ENCODE measurements around the gene NCF4. TPM values are rescaled to one million over a fixed set of nuclear protein-coding genes. Genes with fewer than 3 reads are reported as not detected.

NCF4 gene
- total RNA-seq, 1 donor, result 108 TPM

DNA sequence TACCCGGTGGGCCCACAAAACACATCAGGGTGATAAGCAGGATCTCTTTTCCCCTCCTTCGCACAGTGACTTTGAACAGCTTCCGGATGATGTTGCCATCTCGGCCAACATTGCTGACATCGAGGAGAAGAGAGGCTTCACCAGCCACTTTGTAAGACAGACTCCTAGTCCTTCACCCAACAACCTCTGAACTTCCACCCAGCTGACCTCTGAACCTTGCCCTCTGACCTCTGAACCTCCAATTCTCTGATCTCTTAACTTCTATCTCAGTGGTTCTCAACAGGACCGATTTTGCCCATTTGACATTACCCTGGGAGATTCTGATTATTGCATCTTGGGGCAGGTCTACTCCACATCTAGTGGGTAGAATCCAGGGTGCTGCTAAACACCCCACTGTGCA, 3.2 kb downstream of the NCF4 start:
- no peak for DNase-seq (ENCODE audit: low read depth in 2 of 3, low spot score in 2 of 3)

- no peak for DNase-seq (ENCODE audit: low read depth in 2 of 3, low spot score in 2 of 3)
These were observed 3.8 kb downstream of the NCF4 start for GRCh38 chr22:36864454-36865215.

- DNase-seq (ENCODE audit: low read depth in 2 of 3, low spot score in 2 of 3), result no peak
These were observed 4.5 kb downstream of the NCF4 start for GRCh38 chr22:36865346-36865745.

DNA sequence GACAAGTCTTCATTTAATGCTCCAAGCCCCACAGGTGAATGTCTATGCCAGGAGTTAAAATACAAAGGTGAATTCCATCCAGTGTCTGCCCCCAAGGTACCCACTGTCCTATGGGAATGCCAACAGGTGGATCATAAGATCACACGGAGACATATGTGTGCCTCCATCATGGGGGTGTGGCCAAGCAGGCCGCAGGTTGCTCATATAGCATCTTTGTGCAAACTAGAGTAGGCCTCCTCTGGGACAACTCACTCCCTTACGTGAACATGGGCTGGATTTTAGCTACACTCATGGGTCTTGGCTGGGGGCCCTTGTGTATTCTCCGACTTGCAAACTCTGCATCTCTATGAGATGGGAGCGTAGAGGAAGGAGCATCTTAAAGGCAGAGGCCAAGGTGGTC, 6.9 kb downstream of the NCF4 start:
- DNase-seq (ENCODE audit: low read depth in 2 of 3, low spot score in 2 of 3), result no peak

GRCh38 chr22:36868546-36869181, 7.9 kb downstream of the NCF4 start:
- DNase-seq (ENCODE audit: low read depth in 2 of 3, low spot score in 2 of 3), result no peak

GRCh38 chr22:36870250-36870649, 9.4 kb downstream of the NCF4 start:
- DNase-seq (ENCODE audit: low read depth in 2 of 3, low spot score in 2 of 3), result no peak

DNA sequence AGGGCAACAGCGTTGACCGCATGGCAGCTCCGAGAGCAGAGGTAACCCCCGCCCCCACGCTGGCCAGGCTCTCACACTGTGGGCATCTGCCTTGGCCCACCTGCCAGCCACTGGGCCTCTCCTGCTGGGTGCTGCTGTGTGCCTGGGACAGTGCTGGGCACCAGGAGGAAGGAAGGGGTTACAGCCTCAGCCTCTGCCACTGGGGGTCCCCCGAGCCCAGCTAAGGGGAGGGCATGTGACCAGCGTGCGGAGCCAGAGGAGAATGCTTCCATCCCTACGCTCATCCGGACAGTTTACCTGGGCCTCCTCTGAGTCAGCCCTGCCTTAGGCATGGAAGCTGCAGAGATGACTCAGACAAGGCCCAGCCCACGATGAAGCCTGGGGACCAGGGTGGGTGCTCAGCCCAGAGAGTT, 10.9 kb downstream of the NCF4 start:
- DNase-seq (ENCODE audit: low read depth in 2 of 3, low spot score in 2 of 3), result no peak

GRCh38 chr22:36872084-36872483, 11.3 kb downstream of the NCF4 start:
- DNase-seq (ENCODE audit: low read depth in 2 of 3, low spot score in 2 of 3), result no peak

DNA sequence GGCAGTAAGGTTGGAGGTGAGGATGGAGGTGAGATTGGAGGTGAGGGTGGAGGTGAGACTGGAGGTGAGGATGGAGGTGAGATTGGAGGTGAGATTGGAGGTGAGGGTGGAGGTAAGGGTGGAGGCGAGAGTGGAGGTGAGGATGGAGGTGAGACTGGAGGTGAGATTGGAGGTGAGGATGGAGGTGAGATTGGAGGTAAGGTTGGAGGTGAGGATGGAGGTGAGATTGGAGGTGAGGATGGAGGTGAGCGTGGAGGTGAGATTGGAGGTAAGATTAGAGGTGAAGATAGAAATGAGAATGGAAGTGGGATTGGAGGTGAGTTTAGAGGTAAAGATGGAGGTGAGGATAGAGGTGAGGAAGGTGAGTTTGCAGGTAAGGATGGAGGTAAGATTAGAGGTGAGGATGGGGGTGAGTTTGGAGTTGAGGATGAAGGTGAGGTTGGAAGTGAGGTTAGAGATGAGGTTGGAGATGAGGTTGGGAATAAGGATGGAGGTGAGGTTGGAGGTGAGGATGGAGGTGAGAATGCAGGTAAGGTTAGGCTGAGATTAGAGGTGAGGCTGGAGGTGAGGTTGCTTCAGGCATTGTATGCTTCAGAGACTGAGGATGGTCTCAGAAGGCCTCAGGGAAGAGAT, 12.2 kb downstream of the NCF4 start:
- no peak for DNase-seq (ENCODE audit: low read depth in 2 of 3, low spot score in 2 of 3)

DNA sequence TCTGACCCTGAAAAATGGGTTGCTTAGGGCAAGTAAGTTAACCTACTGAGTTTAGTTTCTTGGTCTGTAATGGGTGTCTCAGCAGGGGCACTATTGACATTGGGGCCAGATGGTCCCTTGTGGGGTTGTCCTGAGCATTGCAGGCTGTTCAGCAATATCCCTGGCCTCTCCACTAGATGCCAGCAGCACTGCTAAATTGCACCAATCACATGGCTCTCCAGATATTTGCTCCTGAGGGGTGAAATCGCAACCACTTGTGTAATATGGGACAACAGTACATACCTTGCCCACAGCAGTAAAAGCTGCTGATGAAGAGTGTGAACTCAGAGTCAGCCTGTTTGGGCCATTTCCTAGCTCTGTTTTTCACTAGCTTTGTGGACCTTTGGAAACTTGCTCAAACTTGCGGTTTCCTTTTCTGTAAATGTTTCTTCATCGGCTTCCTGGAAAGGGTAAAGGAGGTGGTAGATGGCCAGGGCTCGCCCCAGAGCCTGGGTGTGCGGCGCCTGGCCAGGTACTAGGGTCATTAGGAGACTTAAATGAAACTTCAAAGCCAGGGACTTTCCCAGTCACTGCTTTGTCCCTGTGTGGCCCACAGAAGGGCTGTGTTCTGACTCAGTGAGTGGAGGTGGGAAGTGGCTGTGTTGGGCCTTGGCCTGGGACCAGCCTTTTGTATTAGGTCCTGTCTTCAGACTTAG, 13.0 kb downstream of the NCF4 start:
- DNase-seq (ENCODE audit: low read depth in 2 of 3, low spot score in 2 of 3), result peak in 2 of 3 donors; percentile 70 to 74

DNA sequence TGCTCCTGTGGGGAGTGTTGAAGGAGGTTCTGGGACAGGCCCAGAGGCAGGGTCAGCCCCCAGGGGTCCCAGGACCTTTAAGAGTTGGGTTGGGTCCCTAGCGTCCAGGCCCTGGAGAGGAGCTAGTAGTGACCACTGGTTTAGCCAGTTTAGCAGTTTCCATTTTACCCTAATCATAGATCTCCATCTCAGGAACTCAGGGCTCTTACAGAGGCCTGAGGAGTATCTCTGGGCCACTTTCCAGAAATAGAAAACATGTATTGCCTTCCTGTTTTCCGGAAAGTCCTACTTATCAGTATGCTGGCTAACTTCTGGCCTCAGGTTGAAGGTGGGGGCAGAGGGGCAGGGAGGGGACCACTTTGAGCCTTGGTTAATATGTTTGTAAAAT, 13.5 kb downstream of the NCF4 start:
- DNase-seq (ENCODE audit: low read depth in 2 of 3, low spot score in 2 of 3), result no peak

GRCh38 chr22:36874736-36875135, 13.9 kb downstream of the NCF4 start:
- no peak for DNase-seq (ENCODE audit: low read depth in 2 of 3, low spot score in 2 of 3)

DNA sequence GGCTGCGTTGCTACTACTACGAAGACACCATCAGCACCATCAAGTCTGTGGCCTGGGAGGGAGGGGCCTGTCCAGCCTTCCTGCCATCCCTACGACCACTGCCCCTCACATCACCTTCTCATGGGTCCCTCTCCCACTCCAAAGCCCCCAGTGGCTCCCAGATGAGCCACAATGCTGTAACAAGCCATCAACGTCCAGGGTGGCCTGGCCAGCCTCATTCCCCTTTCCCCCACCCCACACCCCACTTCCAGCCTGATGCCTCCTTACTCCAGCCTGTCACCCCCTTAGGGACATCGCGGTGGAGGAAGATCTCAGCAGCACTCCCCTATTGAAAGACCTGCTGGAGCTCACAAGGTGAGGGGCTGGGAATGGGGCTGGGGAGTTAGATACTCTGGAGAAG, 14.9 kb downstream of the NCF4 start:
- no peak for DNase-seq (ENCODE audit: low read depth in 2 of 3, low spot score in 2 of 3)

GRCh38 chr22:36879775-36880174, 19.0 kb downstream of the NCF4 start:
- DNase-seq (ENCODE audit: low read depth in 2 of 3, low spot score in 2 of 3), result no peak

- peak in 1 of 3 donors; percentile 52 for DNase-seq (ENCODE audit: low read depth in 2 of 3, low spot score in 2 of 3)
These were observed 20.9 kb downstream of the NCF4 start for GRCh38 chr22:36881504-36882245.

GRCh38 chr22:36884349-36885158, 23.7 kb downstream of the NCF4 start:
- DNase-seq (ENCODE audit: low read depth in 2 of 3, low spot score in 2 of 3), result peak in 1 of 3 donors; percentile 58

DNA sequence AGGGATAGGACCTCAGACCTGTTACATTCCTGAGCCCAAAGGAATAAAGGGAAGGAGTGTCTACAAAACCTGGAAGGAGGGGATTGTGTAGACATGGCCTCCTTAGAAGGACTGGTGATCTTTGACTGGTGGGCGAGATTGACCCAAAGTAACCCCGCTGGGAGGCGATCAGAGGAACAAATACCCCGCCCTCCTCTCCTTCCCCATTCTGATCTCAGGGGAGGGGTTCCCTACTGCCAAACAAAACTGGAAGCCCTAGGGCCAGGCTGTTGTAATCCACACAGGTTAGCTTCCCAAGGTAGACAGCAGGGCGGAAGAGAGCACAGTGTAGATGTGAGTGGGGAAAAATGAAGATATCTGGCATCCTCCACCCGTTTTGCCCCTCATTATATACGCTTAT, 24.7 kb downstream of the NCF4 start:
- DNase-seq (ENCODE audit: low read depth in 2 of 3, low spot score in 2 of 3), result peak in 1 of 3 donors; percentile 32

DNA sequence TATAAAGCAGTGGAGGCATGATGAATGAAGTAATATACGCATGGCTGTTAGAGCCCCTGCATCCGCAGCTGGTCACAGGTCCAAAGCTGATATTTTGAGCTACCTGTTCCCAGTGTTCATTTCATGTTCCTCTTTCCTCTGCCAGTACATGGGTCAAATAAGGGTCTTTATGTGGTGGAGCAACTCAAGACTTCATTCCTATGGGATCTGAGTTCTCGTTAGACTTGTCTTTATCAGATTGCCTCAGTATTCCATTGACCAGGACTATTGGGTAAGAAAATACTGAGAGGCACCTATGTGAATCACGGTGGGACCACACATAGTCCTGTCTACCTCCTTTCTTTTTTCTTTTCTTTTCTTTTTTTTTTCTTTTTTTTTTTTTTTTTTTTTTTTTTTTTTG, 25.2 kb downstream of the NCF4 start:
- no peak for DNase-seq (ENCODE audit: low read depth in 2 of 3, low spot score in 2 of 3)

GRCh38 chr22:36887162-36887561, 26.4 kb downstream of the NCF4 start:
- no peak for DNase-seq (ENCODE audit: low read depth in 2 of 3, low spot score in 2 of 3)

- DNase-seq (ENCODE audit: low read depth in 2 of 3, low spot score in 2 of 3), result no peak
These were observed 30.8 kb downstream of the NCF4 start for GRCh38 chr22:36891646-36892045.

Data from hematopoietic multipotent progenitor cell (in vitro differentiated cells).